Amniotic stem cell (primary cell): Measurements from ENCODE around the gene FUS.
"Not testable (repeated sequence)": the region's sequence is repeated elsewhere in the genome, so short reads cannot be mapped to it uniquely, and the experiment has no call there.

Source experiments
- DNase-seq: peaks from one replicate; lab custom pipeline; 2025; lab: John Stamatoyannopoulos, UW

The FUS gene

GRCh38 chr16:31186930-31187807, 7.2 kb downstream of the FUS start:
- no peak for DNase-seq

DNA sequence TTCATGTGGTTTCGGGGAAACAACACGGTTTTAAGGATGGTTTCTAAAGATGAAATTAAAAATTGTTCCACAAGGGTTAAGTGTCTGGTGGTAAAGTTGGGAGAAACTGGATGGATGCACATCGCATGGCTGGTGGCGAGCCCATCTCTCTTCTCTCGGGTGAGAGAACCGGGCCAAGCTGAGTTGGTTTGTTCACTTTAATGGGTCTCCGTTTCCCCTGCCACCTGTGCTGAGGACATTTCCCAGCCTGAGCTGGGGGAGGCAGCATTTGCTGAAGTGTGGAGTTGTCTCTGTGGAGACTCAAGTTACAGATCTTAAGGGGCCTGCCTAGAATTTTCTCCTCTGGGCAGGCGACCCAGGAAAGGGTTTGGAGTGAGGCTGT, 7.9 kb downstream of the FUS start:
- DNase-seq = no peak

- DNase-seq = no peak
Measured at GRCh38 chr16:31188450-31189411, 8.8 kb downstream of the FUS start.

GRCh38 chr16:31189412-31189778, 9.5 kb downstream of the FUS start:
- no peak for DNase-seq

DNA sequence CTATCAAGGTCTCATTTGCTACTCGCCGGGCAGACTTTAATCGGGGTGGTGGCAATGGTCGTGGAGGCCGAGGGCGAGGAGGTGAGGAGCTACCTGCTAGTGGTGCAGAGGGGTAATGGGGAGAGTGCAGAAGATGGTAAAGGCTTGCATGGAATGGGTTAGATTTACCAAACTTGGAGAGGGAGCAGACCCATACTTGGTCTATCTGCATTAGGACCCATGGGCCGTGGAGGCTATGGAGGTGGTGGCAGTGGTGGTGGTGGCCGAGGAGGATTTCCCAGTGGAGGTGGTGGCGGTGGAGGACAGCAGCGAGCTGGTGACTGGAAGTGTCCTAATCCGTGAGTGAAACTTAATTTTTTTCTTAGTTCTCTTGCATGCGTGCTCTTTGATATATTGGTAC, 10.1 kb downstream of the FUS start:
- no peak for DNase-seq

GRCh38 chr16:31190818-31191444, 11.0 kb downstream of the FUS start:
- DNase-seq = no peak

GRCh38 chr16:31191697-31192428, 11.9 kb downstream of the FUS start:
- DNase-seq = no peak

- no peak for DNase-seq
Measured at GRCh38 chr16:31192856-31193642, 13.1 kb downstream of the FUS start.

- no peak for DNase-seq
Measured at GRCh38 chr16:31193874-31194273, 13.9 kb downstream of the FUS start.

GRCh38 chr16:31194898-31195297, 15.0 kb downstream of the FUS start:
- DNase-seq = no peak

GRCh38 chr16:31195861-31196260, 15.9 kb downstream of the FUS start:
- DNase-seq = not testable (repeated sequence)

DNA sequence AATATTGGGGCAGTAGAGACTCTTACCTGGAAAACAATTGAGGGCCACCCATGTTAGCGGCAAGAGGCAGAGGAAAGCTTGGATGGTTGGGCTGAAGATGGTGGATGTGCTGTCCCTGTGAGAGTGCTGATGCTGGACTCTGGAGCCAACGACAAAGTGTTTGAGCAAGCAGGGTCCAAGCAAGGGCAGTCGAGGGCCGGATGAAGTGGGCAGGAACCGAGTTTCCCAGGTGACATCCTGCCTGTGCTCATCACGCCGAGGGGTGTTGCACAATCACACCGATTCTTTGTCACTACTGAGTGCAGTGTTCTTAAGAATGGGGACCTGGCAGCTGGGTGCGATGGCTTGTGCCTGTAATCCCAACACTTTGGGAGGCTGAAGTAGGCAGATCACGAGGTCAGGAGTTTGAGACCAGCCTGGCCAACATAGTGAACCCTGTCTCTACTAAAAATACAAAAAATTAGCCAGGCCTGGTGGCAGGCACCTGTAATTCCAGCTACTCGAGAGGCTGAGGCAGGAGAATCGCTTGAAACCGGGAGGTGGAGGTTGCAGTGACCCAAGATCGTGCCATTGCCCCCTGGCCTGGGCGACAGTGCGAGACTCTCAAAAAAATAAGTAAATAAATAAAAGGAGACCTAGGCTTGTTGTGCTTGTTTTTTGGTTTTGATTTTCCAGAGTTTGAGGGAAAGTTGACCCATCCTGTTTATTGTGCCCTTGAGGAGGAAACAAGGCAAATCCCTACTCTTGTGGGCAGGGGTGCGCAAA, 16.6 kb downstream of the FUS start:
- DNase-seq = no peak

- no peak for DNase-seq
Measured at GRCh38 chr16:31198207-31198882, 18.4 kb downstream of the FUS start.

DNA sequence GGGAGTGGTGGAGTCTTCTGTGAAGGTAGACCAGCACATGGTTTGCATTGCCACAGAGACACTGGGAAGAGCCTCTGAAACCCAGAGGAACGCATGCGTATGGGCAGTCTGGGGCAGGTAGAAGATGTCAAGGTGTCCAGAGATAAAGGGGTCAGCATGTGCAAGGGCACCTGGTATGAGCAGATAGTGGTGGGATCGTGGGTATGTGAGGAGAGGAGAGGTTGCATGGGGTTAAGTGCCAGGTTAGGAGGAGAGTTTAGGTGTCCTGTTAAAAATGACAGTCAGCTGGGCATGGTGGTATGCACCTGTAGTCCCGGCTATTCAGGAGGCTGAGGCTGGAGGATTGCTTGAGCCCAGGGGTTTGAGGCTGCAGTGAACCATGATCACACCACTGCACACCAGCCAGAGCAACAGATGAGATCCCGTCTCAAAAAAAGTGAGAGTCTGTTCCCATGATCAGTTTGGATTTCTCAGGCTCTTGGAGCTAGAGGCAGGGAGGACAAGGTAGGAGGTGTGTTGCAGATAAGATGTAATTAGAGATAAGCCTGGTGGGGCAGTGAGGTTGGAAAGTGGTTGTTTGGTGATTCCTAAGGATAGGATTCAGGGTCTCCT, 19.6 kb downstream of the FUS start:
- DNase-seq = no peak

- not testable (repeated sequence) for DNase-seq
Measured at GRCh38 chr16:31200111-31200510, 20.2 kb downstream of the FUS start.

GRCh38 chr16:31200821-31201568, 21.1 kb downstream of the FUS start:
- no peak for DNase-seq

- DNase-seq = no peak
Measured at GRCh38 chr16:31201582-31202413, 21.9 kb downstream of the FUS start.
